Liver (tissue), 3 donors: ENCODE measurements around the gene TRIM45.

ENCODE experiments used
- EGR1 ChIP-seq, 2 donors: IDR thresholded peaks; 2 replicates each; pipeline ENCODE4 v1.6.1; 2016 to 2018; ENCODE audit warnings: antibody characterized with exemption in 2 of 2, low read depth in 2 of 2
- GABPA ChIP-seq, 2 donors: IDR thresholded peaks in 1 of 2; conservative IDR thresholded peaks in 1 of 2; 2 replicates each; pipeline ENCODE4 v1.6.1; 2016; ENCODE audit warnings: antibody characterized with exemption in 2 of 2, mild to moderate bottlenecking in 1 of 2, moderate library complexity in 1 of 2
- RAD21 ChIP-seq, 2 donors: IDR thresholded peaks; 2 replicates each; pipeline ENCODE4 v1.6.1; 2016; ENCODE audit warnings: antibody characterized with exemption in 2 of 2, mild to moderate bottlenecking in 2 of 2
- TAF1 ChIP-seq: conservative IDR thresholded peaks from 2 replicates; pipeline ENCODE4 v1.6.1; 2016; ENCODE audit warnings: antibody characterized with exemption, mild to moderate bottlenecking
- YY1 ChIP-seq: IDR thresholded peaks from 2 replicates; pipeline ENCODE4 v1.6.1; 2016; ENCODE audit warnings: antibody characterized with exemption, mild to moderate bottlenecking
- TF ChIP-seq, protein P1 (sequence below): fragments of 150-350 bp; IDR thresholded peaks from 2 replicates; pipeline ENCODE4 v1.5.1; 2017; ENCODE audit warnings: improper control_type of control experiment, low read depth, low read length; ENCODE audit not compliant: missing input control
- TF ChIP-seq, protein P2 (sequence below): IDR thresholded peaks from 2 replicates; pipeline ENCODE4 v1.6.1; 2016; ENCODE audit warnings: antibody characterized with exemption
- TF ChIP-seq, protein P3 (sequence below): IDR thresholded peaks from 2 replicates; pipeline ENCODE4 v1.6.1; 2016; ENCODE audit warnings: antibody characterized with exemption, mild to moderate bottlenecking
- donor health status: healthy.
- donor health status: healthy.

DNA sequence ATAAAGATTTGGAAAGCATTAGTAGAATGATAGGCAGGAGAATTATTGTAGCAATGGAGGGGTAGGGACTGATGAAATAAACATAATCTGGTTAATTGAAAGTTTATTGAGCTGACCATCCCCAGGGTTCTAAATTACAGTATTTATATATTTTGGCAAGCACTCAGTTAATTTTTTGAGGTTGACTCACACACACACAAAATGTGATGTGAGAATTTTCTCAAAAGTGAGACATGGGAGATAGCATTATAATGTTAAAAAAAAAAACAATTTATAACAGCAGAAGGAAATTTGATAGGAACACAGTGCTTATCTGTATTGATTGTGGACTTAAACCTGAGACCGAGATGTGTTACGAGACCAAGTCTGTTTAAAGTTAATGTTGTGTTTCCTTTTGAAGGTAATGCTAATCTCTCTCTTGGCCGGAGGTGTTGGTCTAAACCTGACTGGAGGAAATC, 24.6 kb downstream of the TRIM45 start:
- TF ChIP-seq, protein P1, sequence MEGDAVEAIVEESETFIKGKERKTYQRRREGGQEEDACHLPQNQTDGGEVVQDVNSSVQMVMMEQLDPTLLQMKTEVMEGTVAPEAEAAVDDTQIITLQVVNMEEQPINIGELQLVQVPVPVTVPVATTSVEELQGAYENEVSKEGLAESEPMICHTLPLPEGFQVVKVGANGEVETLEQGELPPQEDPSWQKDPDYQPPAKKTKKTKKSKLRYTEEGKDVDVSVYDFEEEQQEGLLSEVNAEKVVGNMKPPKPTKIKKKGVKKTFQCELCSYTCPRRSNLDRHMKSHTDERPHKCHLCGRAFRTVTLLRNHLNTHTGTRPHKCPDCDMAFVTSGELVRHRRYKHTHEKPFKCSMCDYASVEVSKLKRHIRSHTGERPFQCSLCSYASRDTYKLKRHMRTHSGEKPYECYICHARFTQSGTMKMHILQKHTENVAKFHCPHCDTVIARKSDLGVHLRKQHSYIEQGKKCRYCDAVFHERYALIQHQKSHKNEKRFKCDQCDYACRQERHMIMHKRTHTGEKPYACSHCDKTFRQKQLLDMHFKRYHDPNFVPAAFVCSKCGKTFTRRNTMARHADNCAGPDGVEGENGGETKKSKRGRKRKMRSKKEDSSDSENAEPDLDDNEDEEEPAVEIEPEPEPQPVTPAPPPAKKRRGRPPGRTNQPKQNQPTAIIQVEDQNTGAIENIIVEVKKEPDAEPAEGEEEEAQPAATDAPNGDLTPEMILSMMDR, result no peak
- TF ChIP-seq, protein P2, sequence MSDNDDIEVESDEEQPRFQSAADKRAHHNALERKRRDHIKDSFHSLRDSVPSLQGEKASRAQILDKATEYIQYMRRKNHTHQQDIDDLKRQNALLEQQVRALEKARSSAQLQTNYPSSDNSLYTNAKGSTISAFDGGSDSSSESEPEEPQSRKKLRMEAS, result no peak
- TF ChIP-seq, protein P3, sequence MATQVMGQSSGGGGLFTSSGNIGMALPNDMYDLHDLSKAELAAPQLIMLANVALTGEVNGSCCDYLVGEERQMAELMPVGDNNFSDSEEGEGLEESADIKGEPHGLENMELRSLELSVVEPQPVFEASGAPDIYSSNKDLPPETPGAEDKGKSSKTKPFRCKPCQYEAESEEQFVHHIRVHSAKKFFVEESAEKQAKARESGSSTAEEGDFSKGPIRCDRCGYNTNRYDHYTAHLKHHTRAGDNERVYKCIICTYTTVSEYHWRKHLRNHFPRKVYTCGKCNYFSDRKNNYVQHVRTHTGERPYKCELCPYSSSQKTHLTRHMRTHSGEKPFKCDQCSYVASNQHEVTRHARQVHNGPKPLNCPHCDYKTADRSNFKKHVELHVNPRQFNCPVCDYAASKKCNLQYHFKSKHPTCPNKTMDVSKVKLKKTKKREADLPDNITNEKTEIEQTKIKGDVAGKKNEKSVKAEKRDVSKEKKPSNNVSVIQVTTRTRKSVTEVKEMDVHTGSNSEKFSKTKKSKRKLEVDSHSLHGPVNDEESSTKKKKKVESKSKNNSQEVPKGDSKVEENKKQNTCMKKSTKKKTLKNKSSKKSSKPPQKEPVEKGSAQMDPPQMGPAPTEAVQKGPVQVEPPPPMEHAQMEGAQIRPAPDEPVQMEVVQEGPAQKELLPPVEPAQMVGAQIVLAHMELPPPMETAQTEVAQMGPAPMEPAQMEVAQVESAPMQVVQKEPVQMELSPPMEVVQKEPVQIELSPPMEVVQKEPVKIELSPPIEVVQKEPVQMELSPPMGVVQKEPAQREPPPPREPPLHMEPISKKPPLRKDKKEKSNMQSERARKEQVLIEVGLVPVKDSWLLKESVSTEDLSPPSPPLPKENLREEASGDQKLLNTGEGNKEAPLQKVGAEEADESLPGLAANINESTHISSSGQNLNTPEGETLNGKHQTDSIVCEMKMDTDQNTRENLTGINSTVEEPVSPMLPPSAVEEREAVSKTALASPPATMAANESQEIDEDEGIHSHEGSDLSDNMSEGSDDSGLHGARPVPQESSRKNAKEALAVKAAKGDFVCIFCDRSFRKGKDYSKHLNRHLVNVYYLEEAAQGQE, result no peak
- TF ChIP-seq EGR1 (IDR thresholded peaks at IDR 0.05; ENCODE audit: low read depth in 2 of 2) (no peak), GABPA (IDR thresholded peaks at IDR 0.05 in 1 of 2, conservative IDR thresholded peaks at IDR 0.05 in 1 of 2) (no peak), YY1 (no peak), TAF1 (no peak), RAD21 (IDR thresholded peaks at IDR 0.05) (no peak)
